ENCODE measurements around the gene TOP2A. TPM values are rescaled to one million over a fixed set of nuclear protein-coding genes. Genes with fewer than 3 reads are reported as not detected.

TOP2A gene
- total and polyA plus RNA-seq, 9 of the 15 experiments (the other 6 are each of a cell fraction or from before 2014, with no cell fraction given): 133 to 347 (median 259) TPM

DNA sequence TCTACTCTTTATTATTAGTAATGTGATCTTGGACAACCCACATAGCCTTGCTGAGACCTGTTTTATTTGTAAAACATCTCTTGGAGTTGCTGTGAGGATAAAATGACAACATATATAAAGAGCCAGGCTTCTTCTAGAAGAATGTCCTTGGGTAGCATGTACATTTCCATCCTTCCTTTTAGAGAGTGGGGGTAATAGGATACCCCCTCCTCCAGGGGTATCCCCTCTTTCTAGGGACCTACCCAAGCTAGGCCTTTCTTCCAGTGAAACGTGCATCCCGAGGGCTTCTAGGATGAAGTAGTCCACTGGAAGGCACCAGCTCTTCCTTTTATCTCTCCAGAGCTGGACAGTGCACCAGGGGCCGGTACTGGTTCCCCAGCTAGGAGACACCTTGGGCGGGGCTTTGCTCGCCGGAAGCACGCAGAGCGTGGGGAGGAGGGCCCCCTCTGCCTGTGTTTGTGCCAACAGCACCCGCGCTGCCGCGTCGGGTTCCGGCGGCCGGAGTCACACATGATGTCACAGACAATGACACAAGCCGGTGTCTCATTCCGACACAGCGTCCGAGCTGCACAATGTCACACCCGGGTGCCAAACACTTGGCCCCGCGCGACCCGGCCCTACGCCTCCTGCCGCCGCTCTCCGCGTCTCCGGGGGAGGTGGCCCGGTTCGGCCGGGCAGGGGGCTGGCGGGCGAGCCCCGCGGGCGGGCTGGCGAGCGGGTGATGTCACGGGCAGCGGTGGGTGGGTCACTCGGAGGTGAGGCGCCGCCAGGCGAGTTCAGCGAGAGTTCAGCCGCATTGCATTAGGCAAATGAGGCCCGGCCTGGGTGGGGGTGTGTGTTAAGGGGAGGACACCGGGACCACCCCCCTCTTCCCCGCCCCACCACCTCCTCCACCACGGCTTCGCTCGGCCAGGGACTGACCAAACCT lies 76.6 kb downstream of the TOP2A start (continued):
- TF ChIP-seq NFE2 (IDR thresholded peaks at IDR 0.05; ENCODE audit: low read depth) (no peak), TEAD1 (CRISPR knock-in tag; IDR thresholded peaks at IDR 0.05) (no peak), ZNF3 (CRISPR knock-in tag; IDR thresholded peaks at IDR 0.05) (no peak), SMAD4 (CRISPR knock-in tag; conservative IDR thresholded peaks at IDR 0.05) (peak; percentile 86), WHSC1 (IDR thresholded peaks at IDR 0.05; ENCODE audit: low read length) (no peak), MIER1 (IDR thresholded peaks at IDR 0.05; ENCODE audit: low read depth) (no peak), HCFC1 (IDR thresholded peaks at IDR 0.05; ENCODE audit: low read depth, low read length) (peak; percentile 24; the same call in 1 of the 2 replicates), ELF2 (CRISPR knock-in tag; IDR thresholded peaks at IDR 0.05) (no peak), RFX1 (IDR thresholded peaks at IDR 0.05) (no peak), HDAC6 (IDR thresholded peaks at IDR 0.05; ENCODE audit: low read depth, low read length) (no peak), MAFK (IDR thresholded peaks at IDR 0.05; ENCODE audit: low read length) (no peak), ZC3H4 (CRISPR knock-in tag; IDR thresholded peaks at IDR 0.05; ENCODE audit: borderline replicate concordance) (peak; percentile 44; the same call in 1 of the 2 replicates), ZNF232 (CRISPR knock-in tag; IDR thresholded peaks at IDR 0.05) (no peak), HSF4 (CRISPR knock-in tag; IDR thresholded peaks at IDR 0.05; ENCODE audit: borderline replicate concordance) (no peak), ZNF444 (CRISPR knock-in tag; IDR thresholded peaks at IDR 0.05) (no peak), JUN (IDR thresholded peaks at IDR 0.05; ENCODE audit: borderline replicate concordance, low read depth, low read length) (peak; percentile 37; the same call in 1 of the 2 replicates), JUN (CRISPR knock-in tag; IDR thresholded peaks at IDR 0.05; ENCODE audit: borderline replicate concordance) (no peak)
- TF ChIP-seq, protein P1, sequence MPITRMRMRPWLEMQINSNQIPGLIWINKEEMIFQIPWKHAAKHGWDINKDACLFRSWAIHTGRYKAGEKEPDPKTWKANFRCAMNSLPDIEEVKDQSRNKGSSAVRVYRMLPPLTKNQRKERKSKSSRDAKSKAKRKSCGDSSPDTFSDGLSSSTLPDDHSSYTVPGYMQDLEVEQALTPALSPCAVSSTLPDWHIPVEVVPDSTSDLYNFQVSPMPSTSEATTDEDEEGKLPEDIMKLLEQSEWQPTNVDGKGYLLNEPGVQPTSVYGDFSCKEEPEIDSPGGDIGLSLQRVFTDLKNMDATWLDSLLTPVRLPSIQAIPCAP (CRISPR knock-in tag; IDR thresholded peaks at IDR 0.05; ENCODE audit: borderline replicate concordance): no peak
- TF ChIP-seq, protein P2, sequence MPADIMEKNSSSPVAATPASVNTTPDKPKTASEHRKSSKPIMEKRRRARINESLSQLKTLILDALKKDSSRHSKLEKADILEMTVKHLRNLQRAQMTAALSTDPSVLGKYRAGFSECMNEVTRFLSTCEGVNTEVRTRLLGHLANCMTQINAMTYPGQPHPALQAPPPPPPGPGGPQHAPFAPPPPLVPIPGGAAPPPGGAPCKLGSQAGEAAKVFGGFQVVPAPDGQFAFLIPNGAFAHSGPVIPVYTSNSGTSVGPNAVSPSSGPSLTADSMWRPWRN (IDR thresholded peaks at IDR 0.05; ENCODE audit: low read depth): no peak
- TF ChIP-seq, protein P3, sequence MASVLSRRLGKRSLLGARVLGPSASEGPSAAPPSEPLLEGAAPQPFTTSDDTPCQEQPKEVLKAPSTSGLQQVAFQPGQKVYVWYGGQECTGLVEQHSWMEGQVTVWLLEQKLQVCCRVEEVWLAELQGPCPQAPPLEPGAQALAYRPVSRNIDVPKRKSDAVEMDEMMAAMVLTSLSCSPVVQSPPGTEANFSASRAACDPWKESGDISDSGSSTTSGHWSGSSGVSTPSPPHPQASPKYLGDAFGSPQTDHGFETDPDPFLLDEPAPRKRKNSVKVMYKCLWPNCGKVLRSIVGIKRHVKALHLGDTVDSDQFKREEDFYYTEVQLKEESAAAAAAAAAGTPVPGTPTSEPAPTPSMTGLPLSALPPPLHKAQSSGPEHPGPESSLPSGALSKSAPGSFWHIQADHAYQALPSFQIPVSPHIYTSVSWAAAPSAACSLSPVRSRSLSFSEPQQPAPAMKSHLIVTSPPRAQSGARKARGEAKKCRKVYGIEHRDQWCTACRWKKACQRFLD (CRISPR knock-in tag; IDR thresholded peaks at IDR 0.05): 0 out of 2 replicates have a peak, but pooled peaks have one; percentile 47
- TF ChIP-seq, protein P4, sequence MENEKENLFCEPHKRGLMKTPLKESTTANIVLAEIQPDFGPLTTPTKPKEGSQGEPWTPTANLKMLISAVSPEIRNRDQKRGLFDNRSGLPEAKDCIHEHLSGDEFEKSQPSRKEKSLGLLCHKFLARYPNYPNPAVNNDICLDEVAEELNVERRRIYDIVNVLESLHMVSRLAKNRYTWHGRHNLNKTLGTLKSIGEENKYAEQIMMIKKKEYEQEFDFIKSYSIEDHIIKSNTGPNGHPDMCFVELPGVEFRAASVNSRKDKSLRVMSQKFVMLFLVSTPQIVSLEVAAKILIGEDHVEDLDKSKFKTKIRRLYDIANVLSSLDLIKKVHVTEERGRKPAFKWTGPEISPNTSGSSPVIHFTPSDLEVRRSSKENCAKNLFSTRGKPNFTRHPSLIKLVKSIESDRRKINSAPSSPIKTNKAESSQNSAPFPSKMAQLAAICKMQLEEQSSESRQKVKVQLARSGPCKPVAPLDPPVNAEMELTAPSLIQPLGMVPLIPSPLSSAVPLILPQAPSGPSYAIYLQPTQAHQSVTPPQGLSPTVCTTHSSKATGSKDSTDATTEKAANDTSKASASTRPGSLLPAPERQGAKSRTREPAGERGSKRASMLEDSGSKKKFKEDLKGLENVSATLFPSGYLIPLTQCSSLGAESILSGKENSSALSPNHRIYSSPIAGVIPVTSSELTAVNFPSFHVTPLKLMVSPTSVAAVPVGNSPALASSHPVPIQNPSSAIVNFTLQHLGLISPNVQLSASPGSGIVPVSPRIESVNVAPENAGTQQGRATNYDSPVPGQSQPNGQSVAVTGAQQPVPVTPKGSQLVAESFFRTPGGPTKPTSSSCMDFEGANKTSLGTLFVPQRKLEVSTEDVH (IDR thresholded peaks at IDR 0.05; ENCODE audit: low read depth, partially characterized antibody): peak; percentile 57
